AG04450 (cell line): ENCODE measurements around the gene CCDC57. TPM values are rescaled to one million over a fixed set of nuclear protein-coding genes. Genes with fewer than 3 reads are reported as not detected.

Experiments
- CTCF ChIA-PET: fragments of 300-600, 350-600 bp; formaldehyde crosslinking; extraction: SDS; loops from one replicate; lab custom pipeline; 2022; ENCODE audit warnings: antibody characterized with exemption, inconsistent platforms; lab: Charles Lee
- POLR2A ChIA-PET: fragments of 350-600 bp; formaldehyde crosslinking; extraction: SDS; loops from one replicate; lab custom pipeline; 2021; ENCODE audit warnings: antibody characterized with exemption, inconsistent platforms; lab: Yijun Ruan, JAX
- DNase-seq: peaks from one replicate; pipeline ENCODE4 v3.0.0-alpha.2; 2011; ENCODE audit warnings: low read depth, low spot score
- H3K27ac ChIP-seq: one replicate; pipeline ENCODE4 v1.5.1; 2012; ENCODE audit warnings: low read depth, low read length, control low read depth
- H3K27me3 ChIP-seq: one replicate; pipeline ENCODE4 v1.6.0; 2012; ENCODE audit warnings: low read length; ENCODE audit not compliant: control insufficient read depth, insufficient read depth
- H3K4me3 ChIP-seq: 2 replicates; pipeline ENCODE4 v1.5.1; 2011; ENCODE audit warnings: mild to moderate bottlenecking, low read depth, low read length, control low read depth
- H3K9me3 ChIP-seq: 2 replicates; pipeline ENCODE4 v1.5.1; 2012; ENCODE audit warnings: low read length; ENCODE audit not compliant: control insufficient read depth, insufficient read depth
- CTCF ChIP-seq: IDR thresholded peaks from 2 replicates; pipeline ENCODE4 v1.5.1; 2011; ENCODE audit warnings: low read depth, low read length, control low read depth, inconsistent platforms
- polyA plus RNA-seq: library from polyadenylated mRNA; depleted of rRNA; stranded (reverse); fragments of >200 nt; gene quantifications from 2 replicates; pipeline ENCODE4 v1.2.3, GENCODE V29; 2011

CCDC57 gene
- polyA plus RNA-seq, 1 experiment = 11.1 TPM

- no peaks in the 10 kb centered on the region; the same call in 1 of the 2 replicates for H3K9me3 ChIP-seq
- CTCF ChIA-PET = interaction anchor here (1.0 kb wide), 1 partner anchor 42 kb away, joined by 3 read pairs; no protein-coding TSS in a partner anchor
- POLR2A ChIA-PET = interaction anchor here (0.6 to 1.9 kb wide), 7 partner anchors 10 to 132 kb away, joined by 3 to 8 read pairs (median 4); partner anchors contain the start of genes CENPX, DCXR, GPS1 and LRRC45
- H3K27ac ChIP-seq = peak overlapping the region; percentile 31
- no peaks in the 10 kb centered on the region for H3K27me3 ChIP-seq
- TF ChIP-seq CTCF = no peak
- DNase-seq = no peak
- peak overlapping the region; percentile 59 for H3K4me3 ChIP-seq
These were observed 113.5 kb downstream of the CCDC57 start for GRCh38 chr17:82098939-82099763.

- peak; percentile 88 for DNase-seq
- H3K27me3 ChIP-seq = no peaks in the 10 kb centered on the region
- POLR2A ChIA-PET = interaction anchor here (0.6 to 1.9 kb wide), 9 partner anchors 10 to 133 kb away, joined by 3 to 8 read pairs (median 4); partner anchors contain the start of genes CENPX, DCXR, GPS1 and LRRC45
- peak within 1 kb of the TSS; percentile 71 for H3K4me3 ChIP-seq
- H3K27ac ChIP-seq = peak within 1 kb of the TSS; percentile 65
- H3K9me3 ChIP-seq = no peaks in the 10 kb centered on the region; the same call in 1 of the 2 replicates
- peak; percentile 43 for TF ChIP-seq CTCF
- CTCF ChIA-PET = interaction anchor here (1.0 kb wide), 1 partner anchor 43 kb away, joined by 3 read pairs; no protein-coding TSS in a partner anchor
These were observed 114.3 kb downstream of the CCDC57 start, which contains the start of gene FASN for GRCh38 chr17:82098169-82098938. TSS of gene FASN (minus strand) at chr17:82098236. CDS start at chr17:82096445, 1,791 bp downstream.

- Histone ChIP-seq H3K9me3 (no peaks in the 10 kb centered on the region; the same call in 1 of the 2 replicates), H3K27ac (peak overlapping the region; percentile 52), H3K27me3 (no peaks in the 10 kb centered on the region), H3K4me3 (peak overlapping the region; percentile 71)
- ChIA-PET CTCF (no interaction called here), POLR2A (interaction anchor here (0.6 to 1.9 kb wide), 5 partner anchors 9 to 75 kb away, joined by 3 to 8 read pairs (median 5); partner anchors contain the start of genes CENPX, DCXR and LRRC45)
- no peak for TF ChIP-seq CTCF
- DNase-seq = no peak
These were observed 114.8 kb downstream of the CCDC57 start for GRCh38 chr17:82097919-82098168.

- Histone ChIP-seq H3K27me3 (no peaks in the 10 kb centered on the region), H3K9me3 (no peaks in the 10 kb centered on the region; the same call in 1 of the 2 replicates), H3K4me3 (peak overlapping the region; percentile 71), H3K27ac (peak overlapping the region; percentile 52)
- POLR2A ChIA-PET = interaction anchor here (0.6 to 1.9 kb wide), 5 partner anchors 9 to 75 kb away, joined by 3 to 8 read pairs (median 5); partner anchors contain the start of genes CENPX, DCXR and LRRC45
- CTCF ChIA-PET = no interaction called here
- TF ChIP-seq CTCF = no peak
- DNase-seq = no peak
These were observed 115.3 kb downstream of the CCDC57 start for GRCh38 chr17:82097184-82097918.
